H1 (cell line): ENCODE measurements around the gene TBX2. TPM values are rescaled to one million over a fixed set of nuclear protein-coding genes. Genes with fewer than 3 reads are reported as not detected.
A peak's percentile ranks its signal among the peaks of the same experiment; 100 is the strongest.

ENCODE experiments used
- CTCF ChIA-PET: fragments of 300-600 bp; sonication (Branson Sonifier 250); formaldehyde crosslinking; loops from one replicate; lab custom pipeline; 2021; ENCODE audit not compliant: partially characterized antibody; lab: Charles Lee
- POLR2A ChIA-PET: fragments of 300-600 bp; sonication (Branson Sonifier 250); formaldehyde crosslinking; loops from one replicate; lab custom pipeline; 2021; ENCODE audit warnings: inconsistent platforms; ENCODE audit not compliant: partially characterized antibody; lab: Charles Lee
- DNase-seq, 2 experiments: peaks; one replicate each; pipeline versions ENCODE4 v3.0.0 to v3.0.0-alpha.2; 2010 to 2022; ENCODE audit warnings: low spot score in 2 of 2, low read depth in 1 of 2, mixed read lengths in 1 of 2
- FAIRE-seq: peaks from 2 replicates; lab custom pipeline; 2011; peaks lifted over from hg19 to GRCh38; lab: Jason Lieb, UNC
- H2AFZ ChIP-seq: 2 replicates; pipeline ENCODE4 v1.8.1; 2012; ENCODE audit warnings: low read length, inconsistent platforms
- H2AK5ac ChIP-seq: 2 replicates; pipeline ENCODE4 v1.6.1; 2013; ENCODE audit warnings: low read depth, low read length
- H2BK120ac ChIP-seq: replicated peaks from 2 replicates; pipeline ENCODE3; 2013; ENCODE audit warnings: low read depth, low read length, inconsistent platforms
- H2BK12ac ChIP-seq: 2 replicates; pipeline ENCODE4 v1.6.1; 2013; ENCODE audit warnings: low read depth, low read length
- H2BK15ac ChIP-seq: 2 replicates; pipeline ENCODE4 v1.6.1; 2013; ENCODE audit warnings: low read length
- H2BK20ac ChIP-seq: 2 replicates; pipeline ENCODE4 v1.6.1; 2013; ENCODE audit warnings: low read length
- H2BK5ac ChIP-seq: 2 replicates; pipeline ENCODE4 v1.6.1; 2013; ENCODE audit warnings: low read depth, low read length
- H3K14ac ChIP-seq: 2 replicates; pipeline ENCODE4 v1.6.1; 2013; ENCODE audit warnings: inconsistent platforms; ENCODE audit not compliant: insufficient read length
- H3K18ac ChIP-seq: 2 replicates; pipeline ENCODE4 v1.6.1; 2013; ENCODE audit warnings: low read length; ENCODE audit errors: extremely low read depth
- H3K23ac ChIP-seq: 2 replicates; pipeline ENCODE4 v1.6.1; 2013; ENCODE audit warnings: inconsistent platforms; ENCODE audit not compliant: insufficient read length
- H3K23me2 ChIP-seq: 2 replicates; pipeline ENCODE4 v1.6.1; 2013; ENCODE audit warnings: low read depth, low read length
- H3K27ac ChIP-seq: 2 replicates; pipeline ENCODE4 v1.6.1; 2011; ENCODE audit warnings: low read depth, low read length, inconsistent platforms
- H3K27me3 ChIP-seq, 4 experiments: replicated peaks in 1 of 4; 1 replicate in 1 of 4; 2 replicates in 3 of 4; pipeline versions ENCODE4 v1.6.1 to v1.8.1; 2011 to 2013; ENCODE audit warnings: low read length in 3 of 4, mild to moderate bottlenecking in 3 of 4, inconsistent platforms in 2 of 4, mixed read lengths in 2 of 4, moderate library complexity in 1 of 4; ENCODE audit not compliant: control insufficient read depth in 3 of 4, insufficient read depth in 3 of 4; ENCODE audit errors: extremely low read depth in 1 of 4
- H3K36me3 ChIP-seq, 4 experiments: 2 replicates each; pipeline versions ENCODE4 v1.6.1 to v1.8.1; 2011 to 2013; ENCODE audit warnings: mild to moderate bottlenecking in 4 of 4, low read length in 3 of 4, moderate library complexity in 2 of 4, control low read depth in 1 of 4, inconsistent platforms in 1 of 4; ENCODE audit not compliant: insufficient read depth in 4 of 4, control insufficient read depth in 2 of 4
- H3K4ac ChIP-seq: replicated peaks from 2 replicates; pipeline ENCODE3; 2013; ENCODE audit warnings: low read length, low read depth, mixed read lengths, inconsistent platforms; ENCODE audit not compliant: insufficient read length
- H3K4me1 ChIP-seq, 4 experiments: replicated peaks in 1 of 4; 1 replicate in 1 of 4; 2 replicates in 3 of 4; pipeline versions ENCODE4 v1.6.1 to v1.8.1; 2011 to 2013; ENCODE audit warnings: low read length in 3 of 4, inconsistent platforms in 2 of 4, mixed read lengths in 1 of 4; ENCODE audit not compliant: insufficient read depth in 4 of 4, control insufficient read depth in 3 of 4
- H3K4me2 ChIP-seq, 2 experiments: 2 replicates each; pipeline versions ENCODE4 v1.6.1 to v1.8.1; 2011 to 2013; ENCODE audit warnings: low read depth in 2 of 2, low read length in 2 of 2, control low read depth in 1 of 2, inconsistent platforms in 1 of 2, mild to moderate bottlenecking in 1 of 2; ENCODE audit not compliant: insufficient read depth in 1 of 2
- H3K4me3 ChIP-seq, 4 experiments: fragments of 200-600, 300-600 bp in 1 of 4; sonication (generic), shearing (Covaris generic), sonication (Bioruptor Twin) in 1 of 4; 2 replicates each; pipeline versions ENCODE4 v1.5.1 to v1.8.1; 2011 to 2016; ENCODE audit warnings: low read length in 4 of 4, low read depth in 3 of 4, control low read depth in 2 of 4, inconsistent platforms in 2 of 4, mild to moderate bottlenecking in 2 of 4, mixed read lengths in 1 of 4, moderate library complexity in 1 of 4; ENCODE audit not compliant: insufficient read depth in 2 of 4; ENCODE audit errors: extremely low read depth in 1 of 4
- H3K56ac ChIP-seq: replicated peaks from 2 replicates; pipeline ENCODE3; 2013; ENCODE audit warnings: low read depth, mild to moderate bottlenecking, mixed read lengths, low read length, inconsistent platforms; ENCODE audit not compliant: insufficient read length
- H3K79me1 ChIP-seq: 2 replicates; pipeline ENCODE4 v1.6.1; 2013; ENCODE audit warnings: low read depth, low read length, control low read depth
- H3K79me2 ChIP-seq, 2 experiments: 2 replicates each; pipeline versions ENCODE4 v1.6.1 to v1.8.1; 2012 to 2013; ENCODE audit warnings: low read length in 2 of 2, mild to moderate bottlenecking in 2 of 2, inconsistent platforms in 1 of 2; ENCODE audit not compliant: insufficient read depth in 2 of 2, control insufficient read depth in 1 of 2
- H3K9ac ChIP-seq, 4 experiments: replicated peaks in 1 of 4; 1 replicate in 1 of 4; 2 replicates in 3 of 4; pipeline versions ENCODE4 v1.6.1 to v1.8.1; 2011 to 2013; ENCODE audit warnings: low read depth in 3 of 4, low read length in 3 of 4, control low read depth in 2 of 4, mild to moderate bottlenecking in 2 of 4, moderate library complexity in 2 of 4, inconsistent platforms in 1 of 4; ENCODE audit errors: extremely low read depth in 1 of 4
- H3K9me3 ChIP-seq, 2 experiments: 2 replicates each; pipeline versions ENCODE4 v1.6.1 to v1.8.1; 2012 to 2013; ENCODE audit warnings: mild to moderate bottlenecking in 2 of 2, moderate library complexity in 2 of 2, control low read depth in 1 of 2, inconsistent platforms in 1 of 2, low read depth in 1 of 2, low read length in 1 of 2, mixed read lengths in 1 of 2; ENCODE audit not compliant: insufficient read depth in 2 of 2
- H4K20me1 ChIP-seq, 2 experiments: replicated peaks in 1 of 2; 2 replicates each; pipeline versions ENCODE3 to v1.8.1; 2011 to 2013; ENCODE audit warnings: inconsistent platforms in 2 of 2, low read length in 2 of 2, mild to moderate bottlenecking in 1 of 2; ENCODE audit not compliant: insufficient read depth in 2 of 2, control insufficient read depth in 1 of 2
- H4K5ac ChIP-seq: 2 replicates; pipeline ENCODE4 v1.6.1; 2013; ENCODE audit warnings: low read length, low read depth, mixed read lengths, inconsistent platforms; ENCODE audit not compliant: insufficient read length
- H4K8ac ChIP-seq: 2 replicates; pipeline ENCODE4 v1.8.0; 2013; ENCODE audit warnings: mild to moderate bottlenecking, moderate library complexity, low read length, inconsistent platforms; ENCODE audit not compliant: insufficient read depth; ENCODE audit errors: extremely low read depth
- H4K91ac ChIP-seq: replicated peaks from 2 replicates; pipeline ENCODE3; 2013; ENCODE audit warnings: low read length, mixed read lengths, inconsistent platforms; ENCODE audit not compliant: insufficient read length
- EP300 ChIP-seq, 2 experiments: IDR thresholded peaks; 1 replicate in 1 of 2; 2 replicates in 1 of 2; pipeline ENCODE4 v1.6.1; 2011 to 2012; ENCODE audit warnings: low read depth in 2 of 2, low read length in 2 of 2, mild to moderate bottlenecking in 2 of 2, borderline replicate concordance in 1 of 2, inconsistent platforms in 1 of 2, moderate library complexity in 1 of 2
- JUN ChIP-seq: IDR thresholded peaks from 2 replicates; pipeline ENCODE4 v1.6.1; 2011; ENCODE audit warnings: low read depth, mild to moderate bottlenecking, improper control_type of control experiment, low read length
- KDM4A ChIP-seq: IDR thresholded peaks from one replicate; pipeline ENCODE4 v1.7.1; 2012; ENCODE audit warnings: low read depth, mild to moderate bottlenecking, moderate library complexity, low read length, inconsistent platforms; ENCODE audit not compliant: severe bottlenecking
- POLR2AphosphoS5 ChIP-seq: IDR thresholded peaks from 2 replicates; pipeline ENCODE4 v1.6.1; 2011; ENCODE audit warnings: low read depth, low read length
- WGBS, 2 experiments: shearing (Covaris generic) in 1 of 2; methylation state at CpG; one replicate each; pipeline versions ENCODE4 v1.1.6 to v1.1.7; 2013 to 2015; ENCODE audit warnings: low lambda C conversion rate in 2 of 2, mixed read lengths in 2 of 2, inconsistent platforms in 1 of 2, low coverage in 1 of 2, missing lambda C conversion rate in 1 of 2; ENCODE audit not compliant: insufficient replicate concordance in 2 of 2, insufficient coverage in 1 of 2, insufficient read length in 1 of 2; ENCODE audit errors: extremely low coverage in 1 of 2, missing lambda C conversion rate in 1 of 2; 5-methylcytosine and 5-hydroxymethylcytosine counted together
- polyA plus RNA-seq, 7 experiments: library from polyadenylated mRNA; depleted of rRNA in 3 of 7; stranded (reverse) in 5 of 7; unstranded in 2 of 7; fragments of >200 nt in 5 of 7; fragments of 200-250 nt in 2 of 7; gene quantifications; 1 replicate in 5 of 7; 2 replicates in 1 of 7; 4 replicates in 1 of 7; pipeline versions ENCODE4 v1.2.1 to v1.2.3, GENCODE V29; 2011 to 2013; ENCODE audit warnings: missing spikeins in 2 of 7, mixed read lengths in 2 of 7
- total RNA-seq: library from RNA; stranded (reverse); fragmentation: NEBNext Ultra II Directional; extraction: Animal tissue kit (Norgen Biotek cat#: 25700); gene quantifications from 2 replicates; pipeline ENCODE4 v1.2.1, GENCODE V29; 2021

Gene TBX2
- total and polyA plus RNA-seq, 2 of the 8 experiments (the other 6 are each of a cell fraction or from before 2014, with no cell fraction given) = not detected

GRCh38 chr17:61404663-61404912, 4.9 kb downstream of the TBX2 start:
- H2BK20ac ChIP-seq = no peak overlapping the region
- H2AK5ac ChIP-seq = no peak overlapping the region
- FAIRE-seq (no peak), DNase-seq (no peak)
- H3K56ac ChIP-seq = no peak overlapping the region
- no peaks in the 10 kb centered on the region for H3K79me1 ChIP-seq
- peaks cover 43 to 44% of the 10 kb centered on the region in 2 experiments for H4K20me1 ChIP-seq
- no peaks in the 10 kb centered on the region; a peak in 1 of 4 replicates for H3K9me3 ChIP-seq
- 2% methylated on average over 27 of the region's 27 CpGs; no CpG with 5 or more reads in 1 of the 2 experiments for WGBS, 2 experiments
- no peak overlapping the region for H2AFZ ChIP-seq
- H2BK120ac ChIP-seq = no peak overlapping the region
- no peak overlapping the region for H4K5ac ChIP-seq
- H3K23me2 ChIP-seq = peaks cover 2% of the 10 kb centered on the region; the same call in 1 of the 2 replicates
- no peak overlapping the region for H3K14ac ChIP-seq
- peak overlapping the region in 3 of 4 experiments; percentile 3 to 49 (median 5); a peak in 4 of 8 replicates for H3K4me3 ChIP-seq
- peak overlapping the region; percentile 63 to 65 for H3K4me2 ChIP-seq
- TF ChIP-seq POLR2AphosphoS5 = no peak
- TF ChIP-seq KDM4A = peak; percentile 50
- TF ChIP-seq JUN = no peak
- no peak for TF ChIP-seq EP300 (IDR thresholded peaks at IDR 0.05; ENCODE audit: borderline replicate concordance in 1 of 2, low read depth in 2 of 2, low read length in 2 of 2)
- no peak overlapping the region for H3K9ac ChIP-seq
- H3K27me3 ChIP-seq = peaks cover 98 to 100% (median 99%) of the 10 kb centered on the region in 4 experiments
- no peak overlapping the region for H3K23ac ChIP-seq
- peaks cover 0 to 40% (median 27%) of the 10 kb centered on the region in 4 experiments; a peak in 6 of 7 replicates for H3K4me1 ChIP-seq
- no peak overlapping the region for H2BK12ac ChIP-seq
- no peak overlapping the region for H3K27ac ChIP-seq
- no peak overlapping the region for H4K91ac ChIP-seq
- H4K8ac ChIP-seq = peak overlapping the region; percentile 63; the same call in 1 of the 2 replicates
- no peak overlapping the region for H3K4ac ChIP-seq
- no peak overlapping the region for H3K18ac ChIP-seq
- no peak overlapping the region for H2BK5ac ChIP-seq
- no peaks in the 10 kb centered on the region for H3K79me2 ChIP-seq
- ChIA-PET POLR2A (interaction anchor here (0.6 to 1.4 kb wide), 5 partner anchors 8 to 54 kb away, joined by 3 to 5 read pairs (median 3); no protein-coding TSS in a partner anchor), CTCF (interaction anchor here (0.8 to 6.8 kb wide), 7 partner anchors 8 to 433 kb away, joined by 4 to 31 read pairs (median 4); no protein-coding TSS in a partner anchor)
- no peak overlapping the region for H2BK15ac ChIP-seq
- H3K36me3 ChIP-seq = peaks cover 0 to 18% (median 0%) of the 10 kb centered on the region in 4 experiments; a peak in 1 of 8 replicates
